Inferior parietal cortex (tissue), 1 donor: Measurements from ENCODE around the gene RGMA.
A peak's percentile ranks its signal among the peaks of the same experiment; 100 is the strongest.
"Not testable (repeated sequence)": the region's sequence is repeated elsewhere in the genome, so short reads cannot be mapped to it uniquely, and the experiment has no call there.

Experiments
- DNase-seq: peaks from one replicate; pipeline ENCODE4 v3.0.0-alpha.2; 2016; ENCODE audit errors: extremely low spot score

RGMA gene

DNA sequence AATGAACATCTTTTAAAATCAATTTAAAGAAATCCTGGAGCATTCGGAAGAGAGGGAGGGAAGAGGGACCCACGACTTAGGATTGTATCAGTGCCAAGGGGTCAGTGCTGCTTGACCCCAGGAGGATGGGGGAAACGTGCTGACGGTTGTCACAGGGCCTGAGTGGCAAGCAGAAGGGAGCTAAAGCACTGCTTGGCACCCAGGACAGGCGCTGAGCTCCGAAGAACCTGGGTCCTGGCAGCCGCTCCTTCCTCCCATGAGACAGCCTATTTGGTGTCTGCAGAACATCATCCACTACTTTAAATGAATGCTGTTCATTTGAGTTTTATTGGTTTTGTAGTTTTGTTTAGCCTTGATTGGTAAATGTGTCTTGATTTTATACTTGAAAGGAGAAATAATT, 54.5 kb downstream of the RGMA start:
- DNase-seq, result no peak

- DNase-seq, result no peak
These were observed 55.5 kb downstream of the RGMA start for GRCh38 chr15:93033434-93034045.

DNA sequence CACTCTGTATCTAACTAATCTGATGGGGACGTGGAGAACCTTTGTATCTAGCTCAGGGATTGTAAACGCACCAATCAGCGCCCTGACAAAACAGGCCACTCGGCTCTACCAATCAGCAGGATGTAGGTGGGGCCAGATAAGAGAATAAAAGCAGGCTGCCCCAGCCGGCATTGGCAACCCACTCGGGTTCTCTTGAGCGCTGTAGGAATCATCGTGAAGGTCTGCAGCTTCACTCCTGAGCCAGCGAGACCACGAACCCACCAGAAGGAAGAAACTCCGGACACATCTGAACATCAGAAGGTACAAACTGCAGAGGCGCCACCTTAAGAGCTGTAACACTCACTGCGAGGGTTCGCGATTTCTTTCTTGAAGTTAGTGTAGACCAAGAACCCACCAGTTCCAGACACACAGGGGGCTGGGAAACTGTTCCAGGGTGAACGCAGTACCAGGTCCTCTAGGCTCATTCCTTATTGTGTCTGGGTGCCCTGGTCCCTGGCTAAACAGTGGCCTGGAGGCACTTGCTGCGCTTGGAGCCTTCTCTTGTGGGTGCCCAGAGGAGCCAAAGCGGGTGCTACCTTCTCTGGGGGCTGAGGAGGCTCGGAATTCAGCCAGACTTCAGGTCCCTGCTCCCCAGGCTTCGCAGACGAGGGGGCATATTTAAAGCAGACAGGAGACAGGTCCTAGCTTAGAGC, 56.4 kb downstream of the RGMA start:
- not testable (repeated sequence) for DNase-seq

DNA sequence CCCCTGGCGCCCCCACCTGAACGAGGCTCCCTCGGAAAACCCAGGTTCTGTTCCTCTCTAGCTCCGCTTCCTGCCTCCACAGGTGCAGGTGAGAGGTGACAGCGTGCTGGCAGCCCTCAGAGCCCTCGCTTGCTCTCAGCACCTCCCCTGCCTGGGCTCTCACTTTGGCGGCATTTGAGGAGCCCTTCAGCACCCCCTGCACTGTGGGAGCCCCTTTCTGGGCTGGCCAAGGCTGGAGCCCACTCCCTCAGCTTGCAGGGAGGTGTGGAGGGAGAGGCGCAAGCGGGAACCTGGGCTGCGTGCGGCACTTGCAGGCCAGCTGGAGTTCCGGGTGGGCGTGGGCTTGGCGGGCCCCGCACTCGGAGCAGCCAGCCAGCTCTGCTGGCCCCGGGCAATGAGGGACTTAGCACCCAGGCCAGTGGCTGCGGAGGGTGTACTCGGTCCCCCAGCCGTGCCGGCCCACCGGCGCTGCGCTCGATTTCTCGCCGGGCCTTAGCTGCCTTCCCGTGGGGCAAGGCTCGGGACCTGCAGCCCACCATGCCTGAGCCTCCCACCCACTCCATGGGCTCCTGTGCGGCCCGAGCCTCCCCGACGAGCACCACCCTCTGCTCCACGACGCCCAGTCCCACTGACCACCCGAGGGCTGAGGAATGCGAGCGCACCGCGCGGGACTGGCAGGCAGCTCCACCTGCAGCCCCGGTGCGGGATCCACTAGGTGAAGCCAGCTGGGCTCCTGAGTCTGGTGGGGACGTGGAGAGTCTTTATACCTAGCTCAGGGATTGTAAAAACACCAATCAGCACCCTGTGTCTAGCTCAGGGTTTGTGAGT, 57.2 kb downstream of the RGMA start:
- DNase-seq, result not testable (repeated sequence)

- no peak for DNase-seq
These were observed 57.9 kb downstream of the RGMA start for GRCh38 chr15:93031103-93031464.

DNA sequence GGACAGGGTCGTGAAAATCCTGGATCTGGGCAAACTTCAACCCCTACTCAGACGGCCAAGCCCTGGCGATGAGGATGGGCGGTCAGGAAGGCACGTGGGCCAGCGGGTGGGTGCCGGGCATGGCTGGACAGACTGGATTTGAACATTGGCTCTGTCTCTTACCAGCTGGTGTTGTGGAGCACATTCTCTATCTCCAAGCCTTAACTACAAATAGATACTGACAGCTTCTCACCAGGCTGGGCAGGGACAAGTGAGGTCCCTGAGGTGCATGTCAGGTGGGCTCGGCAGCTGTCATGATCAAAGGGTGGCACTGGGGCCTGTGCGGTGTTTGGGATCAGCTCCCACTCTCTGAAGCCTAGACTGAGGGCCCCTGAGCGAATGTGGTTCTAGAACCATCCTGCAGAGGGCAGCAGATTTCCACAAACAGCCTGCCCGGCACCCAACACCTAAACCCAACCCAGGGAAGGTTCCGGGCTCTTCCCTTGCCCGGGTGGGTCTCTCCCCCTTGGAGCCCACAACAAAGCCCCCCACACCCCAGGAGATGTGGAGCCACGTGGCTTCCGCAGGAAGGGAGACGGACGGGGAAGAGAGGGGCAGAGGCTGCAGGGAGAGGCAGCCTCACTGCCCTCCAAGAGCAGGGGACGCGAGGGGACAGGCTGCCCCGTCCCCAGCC, 58.4 kb downstream of the RGMA start:
- peak; percentile 87 for DNase-seq

DNA sequence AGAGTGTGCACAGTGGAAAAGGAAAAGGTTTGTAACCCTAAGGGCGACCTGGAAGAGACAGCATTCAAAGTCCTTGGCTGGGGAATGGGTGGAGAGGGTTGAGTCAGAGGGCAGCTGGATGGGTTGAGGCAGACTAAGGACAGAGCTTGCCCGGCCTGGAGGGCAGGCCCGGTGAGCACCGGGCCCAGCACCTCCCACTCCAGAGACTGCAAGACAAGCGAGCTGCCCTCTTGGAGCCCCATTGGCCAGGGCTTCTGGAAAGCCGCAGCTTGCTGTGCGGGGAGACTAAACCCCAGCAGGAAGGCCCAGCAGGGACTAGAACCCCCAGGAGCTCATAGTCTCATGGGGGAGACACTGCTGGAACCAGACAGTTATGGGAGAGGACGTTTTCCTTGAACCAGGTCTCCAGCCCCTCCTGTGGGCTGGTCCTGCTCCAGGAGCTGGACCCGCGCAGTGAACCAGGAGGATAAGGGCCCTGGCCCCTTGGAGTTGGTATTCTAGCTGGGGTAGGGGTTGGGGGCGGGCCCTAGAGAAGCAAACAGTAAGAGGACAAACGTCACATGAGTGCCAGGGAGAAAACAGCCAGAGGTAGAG, 59.1 kb downstream of the RGMA start:
- DNase-seq, result no peak

DNA sequence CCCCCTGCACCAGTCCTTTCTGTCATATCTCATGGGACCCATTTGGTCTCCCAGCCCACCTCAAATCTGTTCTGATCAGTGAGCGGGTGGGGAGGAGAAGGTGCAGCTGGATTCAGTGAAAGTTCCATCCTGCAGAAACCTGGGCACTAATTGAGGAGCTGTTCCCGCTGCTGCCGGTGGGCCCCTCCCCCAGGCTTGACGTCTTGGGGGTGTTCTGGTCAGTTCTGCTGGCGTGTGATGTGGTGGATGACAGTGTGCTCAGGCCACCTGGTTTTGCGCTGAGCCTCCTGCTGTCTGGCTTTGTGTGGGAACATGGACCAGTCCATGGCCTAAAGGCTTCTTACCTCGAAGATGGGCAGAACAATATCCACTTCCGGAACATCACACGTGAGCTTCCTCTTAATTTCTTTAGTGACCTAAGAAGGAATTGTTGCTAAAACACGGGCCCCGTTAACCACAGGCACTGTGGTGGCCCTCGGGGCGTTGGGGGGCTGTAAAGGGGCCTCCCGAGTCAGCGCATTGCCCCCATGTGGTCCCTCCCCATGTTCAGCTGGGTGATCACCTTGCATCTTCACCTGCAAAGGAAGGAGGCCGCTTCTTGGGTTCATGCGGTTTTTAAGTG, 59.7 kb downstream of the RGMA start:
- no peak for DNase-seq

DNA sequence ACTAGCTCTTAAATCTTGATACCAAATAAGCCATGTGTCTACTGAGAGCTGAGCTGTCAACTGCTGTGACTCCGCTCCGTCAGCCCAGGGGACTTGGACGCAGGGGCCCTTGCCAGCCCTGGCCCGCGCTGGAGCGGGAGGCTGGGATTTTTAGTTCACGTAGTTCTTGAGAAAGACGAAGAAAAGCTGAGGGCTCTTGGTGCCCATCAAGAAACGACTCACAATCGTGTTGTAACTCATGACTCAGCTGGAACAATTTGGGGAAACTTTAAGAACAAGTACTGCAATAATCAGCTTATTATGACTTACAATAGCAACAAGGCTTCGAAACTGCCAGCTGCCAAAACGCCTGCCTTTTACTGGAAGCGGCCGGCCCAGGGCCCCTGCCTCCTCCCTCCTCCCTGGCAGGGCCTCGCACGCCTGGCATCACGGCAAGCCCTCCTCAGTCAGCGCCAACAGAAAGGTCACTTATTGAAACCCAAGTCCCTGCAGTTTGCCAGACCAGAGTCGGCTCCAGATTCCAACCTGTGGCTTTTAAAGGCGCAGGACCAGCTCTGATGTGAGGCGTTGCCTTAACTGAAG, 60.3 kb downstream of the RGMA start:
- peak; percentile 62 for DNase-seq

DNA sequence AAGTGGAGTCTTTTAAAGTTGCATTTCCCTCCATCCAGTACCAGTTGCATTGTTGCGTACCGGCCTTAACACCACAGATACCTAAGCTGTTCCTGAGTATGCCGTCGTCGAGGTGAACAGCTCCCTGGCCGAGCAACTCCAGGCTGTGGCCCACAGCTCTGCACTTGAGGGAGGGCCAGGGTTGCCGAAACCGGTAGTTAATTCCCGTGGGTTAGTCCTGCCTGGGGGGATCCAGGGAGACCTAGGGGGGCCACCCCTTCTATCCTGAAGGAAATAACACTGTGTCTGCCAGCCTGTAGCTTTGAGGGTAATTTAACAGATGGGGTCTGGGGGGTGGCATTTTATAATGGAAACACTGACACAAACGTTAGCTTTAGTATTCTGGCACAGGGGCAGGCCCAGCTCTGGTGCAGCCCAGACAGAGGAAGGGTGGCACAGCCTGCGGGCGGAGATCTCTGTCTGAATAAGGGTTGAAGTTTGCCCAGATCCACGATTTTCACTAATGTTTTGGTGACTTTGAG, 60.8 kb downstream of the RGMA start:
- DNase-seq, result no peak

GRCh38 chr15:93027413-93027812, 61.6 kb downstream of the RGMA start:
- no peak for DNase-seq

DNA sequence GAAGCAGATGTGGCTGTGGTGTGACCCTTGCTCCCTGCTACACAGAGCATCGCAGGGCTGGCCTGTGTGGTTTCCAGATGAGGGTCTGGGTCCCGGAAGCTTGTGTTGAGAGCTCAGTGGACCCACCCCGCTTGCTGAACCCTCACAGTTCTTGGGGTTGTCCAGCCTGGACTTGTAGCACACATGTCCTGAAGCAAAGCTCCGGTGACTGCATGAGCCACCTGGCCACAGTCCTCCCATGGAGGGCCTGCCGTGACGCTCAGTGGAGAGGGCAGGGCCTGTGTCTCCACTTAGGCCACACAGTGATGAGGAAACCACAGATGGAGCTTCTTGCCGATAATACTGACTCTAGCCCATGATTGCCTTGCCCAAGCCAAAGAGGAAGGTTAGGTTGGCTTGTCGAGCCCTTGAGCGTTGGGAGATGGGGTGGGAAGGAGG, 62.6 kb downstream of the RGMA start:
- DNase-seq, result no peak

GRCh38 chr15:93025625-93025982, 63.4 kb downstream of the RGMA start:
- DNase-seq, result no peak

DNA sequence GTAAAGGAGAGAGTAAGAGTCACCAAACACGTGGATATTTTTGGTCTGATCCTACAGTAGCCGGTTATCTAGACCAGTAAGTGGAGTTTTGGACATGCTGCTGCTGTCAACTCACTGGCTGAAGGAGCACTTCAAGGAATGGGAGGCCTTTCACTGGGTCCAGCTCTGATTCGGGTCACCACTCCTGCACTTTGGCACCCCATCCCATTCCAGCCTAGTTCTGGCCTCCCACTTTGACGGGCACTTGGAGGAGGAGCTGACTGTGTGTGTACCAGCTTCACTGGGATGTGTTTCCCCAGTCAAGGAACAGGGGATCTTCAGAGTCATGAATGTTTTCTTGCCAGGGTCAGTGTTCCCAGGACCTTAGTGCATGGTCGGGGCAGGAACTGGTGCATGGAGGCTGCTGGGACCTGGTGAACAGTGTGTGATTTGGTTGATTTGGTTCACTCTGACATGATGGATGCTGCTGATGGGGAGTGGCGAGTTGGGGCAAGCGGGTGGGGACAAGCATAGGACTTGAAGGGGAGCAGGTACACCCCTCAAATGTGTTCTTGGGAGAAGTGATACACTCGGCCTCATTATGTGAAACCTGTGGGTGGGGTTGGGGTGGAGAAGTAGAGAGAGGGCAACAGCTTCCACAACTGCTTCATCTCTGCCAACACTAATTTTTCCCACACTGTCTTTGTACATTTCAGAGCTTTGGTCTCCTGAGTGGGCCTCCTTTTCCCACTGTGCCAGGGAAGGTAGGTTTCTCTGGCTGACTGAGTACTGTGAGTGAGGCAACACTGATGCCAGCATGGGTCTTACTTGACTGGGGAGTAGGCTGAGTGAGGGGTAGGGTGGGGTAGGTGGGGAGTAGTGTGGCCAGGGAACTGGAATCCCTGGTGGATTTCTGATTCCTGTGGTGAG, 64.0 kb downstream of the RGMA start:
- DNase-seq, result no peak

- no peak for DNase-seq
These were observed 64.7 kb downstream of the RGMA start for GRCh38 chr15:93024293-93024692.

DNA sequence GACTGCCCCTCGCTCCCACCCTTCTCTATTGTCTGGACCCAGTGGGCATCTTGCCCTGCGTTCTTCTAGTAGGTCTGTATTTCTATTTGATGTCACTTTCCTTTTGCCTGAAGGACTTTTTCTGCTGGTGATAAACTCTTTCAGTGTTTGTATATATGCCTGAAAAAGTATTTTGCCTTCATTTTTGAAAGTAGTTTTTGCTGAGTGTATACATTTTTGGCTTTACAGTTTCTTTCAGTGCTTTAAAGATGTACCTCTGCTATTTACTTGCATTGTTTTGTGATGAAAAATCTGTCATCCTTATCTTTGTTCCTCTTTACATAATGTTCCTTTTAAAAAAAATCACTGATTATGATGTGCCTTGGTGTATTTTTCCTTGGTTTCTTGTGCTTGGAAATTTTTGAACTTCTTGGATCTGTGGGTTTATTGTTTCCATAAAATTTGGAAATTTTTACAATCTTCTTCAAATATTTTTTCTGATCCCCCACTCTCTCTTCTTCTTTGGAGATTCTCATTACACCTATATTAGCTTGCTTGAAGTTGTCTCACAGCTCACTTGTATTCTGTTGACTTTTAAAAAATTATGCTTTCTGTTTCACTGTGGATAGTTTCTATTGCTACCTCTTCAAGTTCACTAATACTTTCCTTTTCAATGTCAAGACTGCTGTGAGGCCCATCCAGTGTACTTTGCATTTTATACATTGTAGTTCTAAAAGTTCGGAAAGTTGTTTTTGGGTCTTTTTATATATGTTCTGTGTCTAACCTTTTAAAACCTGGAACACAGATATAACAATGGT, 67.8 kb downstream of the RGMA start:
- DNase-seq, result no peak

DNA sequence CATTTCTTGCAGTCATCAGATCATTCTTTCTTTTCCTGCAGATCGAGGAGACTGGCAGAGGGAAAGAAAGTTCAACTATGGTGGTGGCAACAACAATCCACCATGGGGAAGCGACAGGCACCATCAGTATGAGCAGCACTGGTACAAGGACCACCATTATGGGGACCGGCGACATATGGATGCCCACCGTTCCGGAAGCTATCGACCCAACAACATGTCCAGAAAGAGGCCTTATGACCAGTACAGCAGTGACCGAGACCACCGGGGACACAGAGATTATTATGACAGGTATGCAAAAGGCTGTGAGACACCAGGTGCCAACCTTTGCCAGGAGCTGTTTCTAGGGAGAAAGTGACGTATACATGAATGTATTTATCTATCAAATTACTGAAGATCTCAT, 69.0 kb downstream of the RGMA start:
- no peak for DNase-seq

DNA sequence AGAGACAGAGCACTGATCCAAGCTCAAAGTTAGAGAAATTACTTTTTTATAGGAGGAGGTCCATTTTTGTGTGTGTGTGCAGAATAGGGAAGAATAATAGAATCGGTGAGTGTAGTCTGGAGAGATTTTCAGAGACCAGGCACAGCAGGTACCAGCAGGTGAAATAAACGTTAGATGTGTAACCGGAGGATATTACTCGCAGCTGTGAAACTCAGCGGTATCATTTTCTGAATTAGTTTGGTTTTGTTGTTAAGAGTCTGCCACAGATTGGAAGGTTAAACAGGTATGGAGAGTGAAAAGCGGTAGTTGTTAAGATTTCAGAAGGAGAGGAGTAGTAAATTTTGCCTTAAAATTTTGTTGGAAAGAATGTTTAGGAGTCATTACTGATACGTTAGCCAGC, 69.9 kb downstream of the RGMA start:
- DNase-seq, result no peak

GRCh38 chr15:93018574-93018973, 70.4 kb downstream of the RGMA start:
- DNase-seq, result no peak
